ENCODE measurements around the gene NUDT7. TPM values are rescaled to one million over a fixed set of nuclear protein-coding genes. Genes with fewer than 3 reads are reported as not detected.

NUDT7 gene
- total RNA-seq, 1 experiment from 2014 or later = 0.51 TPM

DNA sequence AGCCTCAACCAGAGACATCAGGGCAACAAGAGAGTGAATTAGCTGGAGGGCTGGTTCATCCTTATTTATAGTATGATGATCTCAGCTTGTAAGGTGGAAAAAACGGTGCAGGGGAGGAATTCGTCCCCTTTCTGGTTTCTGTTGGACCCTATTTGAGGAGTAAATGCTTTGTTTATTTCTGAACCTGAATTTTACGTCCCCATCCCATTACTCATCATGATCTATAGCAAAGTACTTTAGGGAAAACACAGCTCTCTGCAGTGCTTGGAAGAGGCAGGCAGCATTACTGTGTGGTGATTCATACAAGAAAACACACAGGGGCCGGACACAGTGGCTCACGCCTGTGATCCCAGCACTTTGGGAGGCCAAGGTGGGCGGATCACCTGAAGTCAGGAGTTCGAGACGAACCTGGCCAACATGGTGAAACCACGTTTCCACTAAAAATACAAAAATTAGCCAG lies 58.1 kb downstream of the NUDT7 start:
- peak; percentile 82 for DNase-seq (ENCODE audit: low read depth)

- no peak for DNase-seq (ENCODE audit: low read depth)
Observed at GRCh38 chr16:77781091-77781490, 58.8 kb downstream of the NUDT7 start.

DNA sequence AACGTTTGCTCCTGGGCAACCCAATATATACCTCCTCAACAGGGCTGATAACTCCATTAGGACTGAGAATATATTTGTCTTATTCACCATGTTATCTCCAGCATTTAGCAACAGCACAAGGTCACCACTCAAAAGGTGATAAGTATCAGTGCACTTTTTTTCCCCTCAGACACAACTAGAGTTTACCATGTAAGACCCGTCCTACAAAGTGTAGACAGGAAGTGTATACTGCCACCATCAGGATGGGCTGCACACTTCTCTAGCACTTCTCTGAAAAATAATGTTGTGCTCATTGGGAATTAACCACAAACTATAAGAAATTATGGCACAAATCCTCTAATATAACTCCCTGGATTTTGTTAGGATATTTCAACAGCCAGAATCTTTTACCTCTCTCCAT lies 60.4 kb downstream of the NUDT7 start:
- DNase-seq (ENCODE audit: low read depth) = peak; percentile 17

DNA sequence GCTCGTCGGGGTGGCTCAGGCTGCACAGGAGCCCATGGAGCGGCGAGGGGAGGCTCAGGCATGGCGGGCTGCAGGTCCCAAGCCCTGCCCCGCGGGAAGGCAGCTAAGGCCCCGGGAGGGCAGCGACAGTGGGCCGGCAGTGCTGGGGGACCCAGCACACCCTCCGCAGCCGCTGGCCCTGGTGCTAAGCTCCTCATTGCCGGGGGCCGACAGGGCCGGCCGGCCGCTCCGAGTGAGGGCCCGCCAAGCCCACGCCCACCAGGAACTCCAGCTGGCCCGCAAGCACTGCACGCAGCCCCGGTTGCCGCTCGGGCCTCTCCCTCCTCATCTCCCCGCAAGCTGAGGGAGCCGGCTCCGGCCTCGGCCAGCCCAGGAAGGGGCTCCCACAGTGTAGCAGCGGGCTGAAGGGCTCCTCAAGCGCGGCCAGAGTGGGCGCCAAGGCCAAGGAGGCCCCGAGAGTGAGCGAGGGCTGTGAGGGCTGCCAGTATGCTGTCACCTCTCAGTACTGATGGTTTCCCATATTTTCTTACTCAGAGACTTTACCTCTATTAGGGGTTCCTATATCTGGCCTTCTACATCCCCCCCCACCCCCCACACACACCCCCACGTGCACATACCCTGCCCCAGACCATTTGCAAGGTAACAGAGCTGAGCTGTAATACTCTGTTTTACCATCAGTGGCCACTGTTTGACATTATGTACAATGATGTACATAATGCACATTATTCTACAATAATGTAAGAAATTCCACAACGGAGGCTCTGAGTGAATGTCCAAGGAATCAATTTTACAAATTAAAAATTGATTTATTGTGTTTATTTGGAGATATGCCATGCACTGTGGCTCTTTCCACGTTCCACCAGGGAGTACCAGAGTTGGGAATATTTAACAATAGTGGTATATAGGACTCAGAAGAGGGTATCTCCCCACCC lies 62.4 kb downstream of the NUDT7 start:
- DNase-seq (ENCODE audit: low read depth) = no peak

DNA sequence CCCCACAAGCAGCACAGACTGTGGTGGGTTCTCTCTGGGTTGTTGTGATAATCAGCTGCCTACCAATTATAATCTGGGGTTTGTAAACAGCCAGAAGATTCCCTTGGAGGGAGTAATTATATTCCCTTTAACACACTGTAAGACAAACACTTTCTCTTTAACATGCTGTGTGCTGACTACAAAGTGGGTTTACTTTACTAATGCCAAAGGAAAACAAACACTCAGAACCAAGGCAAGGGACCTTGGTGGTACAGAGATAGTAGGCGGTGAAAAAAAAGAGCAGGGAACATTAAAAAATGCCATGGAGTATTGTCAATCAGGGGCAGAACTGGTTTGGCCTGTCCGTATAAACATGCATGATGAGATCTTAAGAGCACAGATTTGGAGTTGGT lies 63.1 kb downstream of the NUDT7 start:
- DNase-seq (ENCODE audit: low read depth) = no peak

DNA sequence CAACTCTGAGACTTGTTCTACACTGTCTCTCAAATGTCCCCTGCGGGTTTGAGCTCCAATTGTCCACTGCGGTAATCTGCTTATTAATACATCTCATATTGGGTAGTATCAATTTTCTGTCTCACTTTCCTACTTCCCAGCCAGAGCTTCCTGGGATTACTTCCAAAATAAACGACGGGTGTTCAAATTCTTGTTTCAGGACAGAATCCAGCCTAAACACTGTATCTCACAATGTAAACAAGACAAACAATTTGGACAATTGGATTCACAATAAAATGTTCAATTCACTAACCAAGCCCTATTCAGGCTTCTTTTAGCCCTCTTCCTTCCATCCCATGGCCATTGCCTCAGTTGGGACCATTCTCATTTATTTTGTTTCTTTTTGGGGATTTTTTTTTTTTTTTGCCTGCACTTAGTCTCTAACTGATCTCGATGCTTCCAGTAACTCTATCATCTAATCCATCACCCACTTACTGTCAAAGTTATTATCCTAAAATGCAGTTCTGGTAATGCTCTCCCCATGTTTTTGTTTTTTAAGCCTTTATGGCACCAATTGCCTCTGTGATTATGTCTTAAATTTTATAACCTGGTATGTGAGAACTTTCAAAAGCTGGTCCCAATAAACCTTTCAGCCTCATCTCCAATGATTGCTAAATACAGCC lies 64.0 kb downstream of the NUDT7 start:
- DNase-seq (ENCODE audit: low read depth) = no peak

GRCh38 chr16:77787452-77787851 lies 65.1 kb downstream of the NUDT7 start:
- DNase-seq (ENCODE audit: low read depth) = no peak

- DNase-seq (ENCODE audit: low read depth) = peak; percentile 58
Observed at GRCh38 chr16:77788181-77789084, 66.1 kb downstream of the NUDT7 start, which contains the start of gene VAT1L. VAT1L (plus strand) TSS chr16:77788564; CDS start chr16:77788683, 119 bp downstream.

DNA sequence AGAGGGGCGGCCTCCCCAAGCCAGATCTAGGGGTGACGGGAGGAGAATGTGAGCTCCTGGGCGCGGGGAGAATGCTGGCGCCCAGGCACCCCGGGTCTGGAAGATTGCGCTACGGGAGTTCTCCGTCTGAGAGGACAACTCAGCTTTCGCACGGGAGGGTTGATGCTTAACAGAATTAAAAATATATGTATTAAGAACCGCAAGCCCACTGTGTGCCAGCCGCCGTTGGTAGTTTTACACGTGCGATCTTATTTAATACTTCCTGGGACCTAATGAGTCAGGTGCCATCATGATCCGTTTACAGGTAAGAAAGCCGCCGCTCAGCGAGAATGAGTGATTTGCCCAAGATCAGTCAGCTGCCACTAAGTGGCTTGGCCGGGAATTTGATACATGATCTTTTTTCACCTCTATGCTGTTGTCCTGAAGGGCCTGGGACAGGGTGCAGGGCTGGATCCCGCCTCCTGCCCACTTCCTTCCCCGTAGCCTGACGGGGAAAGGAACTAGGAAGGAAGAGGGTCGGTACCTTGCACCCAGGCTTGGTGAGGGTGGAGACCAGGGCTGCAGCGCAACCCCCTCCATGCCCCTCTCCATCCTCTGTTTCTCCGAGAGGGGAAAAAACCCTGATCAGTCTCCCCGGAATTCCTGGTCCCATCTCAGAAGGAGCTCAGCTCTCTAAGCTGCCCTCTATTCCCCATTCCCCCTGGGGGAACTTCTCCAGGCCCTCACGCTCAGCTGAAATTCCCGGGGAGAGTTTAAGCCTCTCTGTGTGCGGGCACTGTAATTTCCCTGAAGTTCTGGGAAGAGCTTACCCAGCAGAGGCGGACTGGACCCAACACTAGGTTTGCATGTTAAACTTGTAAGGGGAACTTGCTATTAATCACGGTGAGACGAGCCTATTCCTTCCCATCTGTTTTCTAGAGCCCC lies 67.0 kb downstream of the NUDT7 start:
- peak; percentile 6 for DNase-seq (ENCODE audit: low read depth)

DNA sequence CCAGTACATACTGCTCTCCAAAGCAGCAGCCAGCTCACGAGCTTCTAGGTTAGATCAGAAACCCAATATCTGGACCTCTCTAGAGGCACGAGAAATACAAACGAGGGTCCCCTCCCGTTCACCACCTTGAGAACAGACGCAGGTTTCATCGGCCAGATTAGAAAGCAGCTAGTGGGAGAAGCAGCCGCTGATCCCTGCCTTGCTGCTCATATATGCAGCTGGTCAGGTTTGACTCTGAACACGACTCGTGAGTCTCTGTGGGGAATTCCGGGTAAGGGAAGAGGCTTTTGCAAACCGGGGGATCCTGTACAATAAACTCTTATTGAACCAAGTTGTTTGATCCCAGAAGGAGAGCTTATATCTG lies 67.7 kb downstream of the NUDT7 start:
- peak; percentile 10 for DNase-seq (ENCODE audit: low read depth)

DNA sequence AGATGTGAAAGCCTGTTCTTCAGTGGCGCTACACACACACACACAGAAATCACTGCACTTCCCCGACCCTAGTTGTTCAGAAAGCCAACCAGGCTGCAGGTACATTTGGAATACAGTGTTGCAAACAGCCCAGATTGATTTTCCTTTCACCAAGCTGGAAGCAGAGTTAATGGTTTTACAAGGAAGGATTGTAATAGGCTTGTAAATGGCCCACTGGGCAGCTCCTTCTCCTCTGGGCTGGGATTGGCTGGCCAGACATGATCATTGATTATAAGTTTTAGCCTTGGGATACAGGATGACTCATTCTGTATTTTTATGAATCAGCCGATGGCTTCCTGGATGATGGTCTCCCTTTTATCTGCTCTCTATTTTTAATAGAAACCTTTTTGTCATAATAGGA lies 68.6 kb downstream of the NUDT7 start:
- no peak for DNase-seq (ENCODE audit: low read depth)

Other genes starting within 250 kb of the NUDT7 start
- 1.5 and 1.7 TPM in 2 replicates for gene VAT1L, start 66.0 kb downstream of the NUDT7 start, total RNA-seq (2014; rRNA removed; shearing (Covaris generic))